Measurements from ENCODE around the gene WDR43. TPM values are rescaled to one million over a fixed set of nuclear protein-coding genes. Genes with fewer than 3 reads are reported as not detected.

WDR43 gene
- total RNA-seq, 1 experiment from 2014 or later: 112 TPM

- ATAC-seq: peak; percentile 22; the same call in 1 of the 2 replicates
- Mint-ChIP-seq H3K4me3 (peak overlapping the region; percentile 98), H3K4me1 (peaks cover 38% of the 10 kb centered on the region), H3K9me3 (no peaks in the 10 kb centered on the region), H3K36me3 (peaks cover 8% of the 10 kb centered on the region), H3K27ac (peak overlapping the region; percentile 85), H3K27me3 (ENCODE audit: low read depth) (no peaks in the 10 kb centered on the region)
- ChIA-PET CTCF (interaction anchor here (1.6 kb wide), 1 partner anchor 301 kb away, joined by 4 read pairs; no protein-coding TSS in a partner anchor), POLR2A (interaction anchor here (0.6 to 1.7 kb wide), 3 partner anchors 25 to 143 kb away, joined by 3 to 9 read pairs (median 6); partner anchors contain the start of genes PPP1CB and TRMT61B)
- TF ChIP-seq RELA (CRISPR knock-in tag; IDR thresholded peaks at IDR 0.05; ENCODE audit: borderline replicate concordance) (no peak), OVOL2 (CRISPR knock-in tag; IDR thresholded peaks at IDR 0.05; ENCODE audit: borderline replicate concordance) (no peak), AR (CRISPR knock-in tag; IDR thresholded peaks at IDR 0.05) (no peak), ATF1 (CRISPR knock-in tag; IDR thresholded peaks at IDR 0.05) (no peak), NR2C2 (CRISPR knock-in tag; IDR thresholded peaks at IDR 0.05) (no peak), ZNF219 (CRISPR knock-in tag; IDR thresholded peaks at IDR 0.05; ENCODE audit: borderline replicate concordance) (no peak), ATF2 (CRISPR knock-in tag; IDR thresholded peaks at IDR 0.05; ENCODE audit: borderline replicate concordance, low read depth) (no peak), GABPB1 (CRISPR knock-in tag; IDR thresholded peaks at IDR 0.05) (0 out of 2 replicates have a peak, but pooled peaks have one; percentile 27), EMX1 (CRISPR knock-in tag; IDR thresholded peaks at IDR 0.05) (no peak), USF2 (CRISPR knock-in tag; IDR thresholded peaks at IDR 0.05) (peak; percentile 41; the same call in 1 of the 2 replicates), NFE2L1 (CRISPR knock-in tag; IDR thresholded peaks at IDR 0.05) (no peak)
- TF ChIP-seq, protein P1, sequence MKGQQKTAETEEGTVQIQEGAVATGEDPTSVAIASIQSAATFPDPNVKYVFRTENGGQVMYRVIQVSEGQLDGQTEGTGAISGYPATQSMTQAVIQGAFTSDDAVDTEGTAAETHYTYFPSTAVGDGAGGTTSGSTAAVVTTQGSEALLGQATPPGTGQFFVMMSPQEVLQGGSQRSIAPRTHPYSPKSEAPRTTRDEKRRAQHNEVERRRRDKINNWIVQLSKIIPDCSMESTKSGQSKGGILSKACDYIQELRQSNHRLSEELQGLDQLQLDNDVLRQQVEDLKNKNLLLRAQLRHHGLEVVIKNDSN (CRISPR knock-in tag; IDR thresholded peaks at IDR 0.05): 0 out of 2 replicates have a peak, but pooled peaks have one; percentile 24
- TF ChIP-seq, protein P2, sequence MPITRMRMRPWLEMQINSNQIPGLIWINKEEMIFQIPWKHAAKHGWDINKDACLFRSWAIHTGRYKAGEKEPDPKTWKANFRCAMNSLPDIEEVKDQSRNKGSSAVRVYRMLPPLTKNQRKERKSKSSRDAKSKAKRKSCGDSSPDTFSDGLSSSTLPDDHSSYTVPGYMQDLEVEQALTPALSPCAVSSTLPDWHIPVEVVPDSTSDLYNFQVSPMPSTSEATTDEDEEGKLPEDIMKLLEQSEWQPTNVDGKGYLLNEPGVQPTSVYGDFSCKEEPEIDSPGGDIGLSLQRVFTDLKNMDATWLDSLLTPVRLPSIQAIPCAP (CRISPR knock-in tag; IDR thresholded peaks at IDR 0.05): no peak
- TF ChIP-seq, protein P3, sequence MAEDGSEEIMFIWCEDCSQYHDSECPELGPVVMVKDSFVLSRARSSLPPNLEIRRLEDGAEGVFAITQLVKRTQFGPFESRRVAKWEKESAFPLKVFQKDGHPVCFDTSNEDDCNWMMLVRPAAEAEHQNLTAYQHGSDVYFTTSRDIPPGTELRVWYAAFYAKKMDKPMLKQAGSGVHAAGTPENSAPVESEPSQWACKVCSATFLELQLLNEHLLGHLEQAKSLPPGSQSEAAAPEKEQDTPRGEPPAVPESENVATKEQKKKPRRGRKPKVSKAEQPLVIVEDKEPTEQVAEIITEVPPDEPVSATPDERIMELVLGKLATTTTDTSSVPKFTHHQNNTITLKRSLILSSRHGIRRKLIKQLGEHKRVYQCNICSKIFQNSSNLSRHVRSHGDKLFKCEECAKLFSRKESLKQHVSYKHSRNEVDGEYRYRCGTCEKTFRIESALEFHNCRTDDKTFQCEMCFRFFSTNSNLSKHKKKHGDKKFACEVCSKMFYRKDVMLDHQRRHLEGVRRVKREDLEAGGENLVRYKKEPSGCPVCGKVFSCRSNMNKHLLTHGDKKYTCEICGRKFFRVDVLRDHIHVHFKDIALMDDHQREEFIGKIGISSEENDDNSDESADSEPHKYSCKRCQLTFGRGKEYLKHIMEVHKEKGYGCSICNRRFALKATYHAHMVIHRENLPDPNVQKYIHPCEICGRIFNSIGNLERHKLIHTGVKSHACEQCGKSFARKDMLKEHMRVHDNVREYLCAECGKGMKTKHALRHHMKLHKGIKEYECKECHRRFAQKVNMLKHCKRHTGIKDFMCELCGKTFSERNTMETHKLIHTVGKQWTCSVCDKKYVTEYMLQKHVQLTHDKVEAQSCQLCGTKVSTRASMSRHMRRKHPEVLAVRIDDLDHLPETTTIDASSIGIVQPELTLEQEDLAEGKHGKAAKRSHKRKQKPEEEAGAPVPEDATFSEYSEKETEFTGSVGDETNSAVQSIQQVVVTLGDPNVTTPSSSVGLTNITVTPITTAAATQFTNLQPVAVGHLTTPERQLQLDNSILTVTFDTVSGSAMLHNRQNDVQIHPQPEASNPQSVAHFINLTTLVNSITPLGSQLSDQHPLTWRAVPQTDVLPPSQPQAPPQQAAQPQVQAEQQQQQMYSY (CRISPR knock-in tag; IDR thresholded peaks at IDR 0.05): 0 out of 2 replicates have a peak, but pooled peaks have one; percentile 20
- TF ChIP-seq, protein P4, sequence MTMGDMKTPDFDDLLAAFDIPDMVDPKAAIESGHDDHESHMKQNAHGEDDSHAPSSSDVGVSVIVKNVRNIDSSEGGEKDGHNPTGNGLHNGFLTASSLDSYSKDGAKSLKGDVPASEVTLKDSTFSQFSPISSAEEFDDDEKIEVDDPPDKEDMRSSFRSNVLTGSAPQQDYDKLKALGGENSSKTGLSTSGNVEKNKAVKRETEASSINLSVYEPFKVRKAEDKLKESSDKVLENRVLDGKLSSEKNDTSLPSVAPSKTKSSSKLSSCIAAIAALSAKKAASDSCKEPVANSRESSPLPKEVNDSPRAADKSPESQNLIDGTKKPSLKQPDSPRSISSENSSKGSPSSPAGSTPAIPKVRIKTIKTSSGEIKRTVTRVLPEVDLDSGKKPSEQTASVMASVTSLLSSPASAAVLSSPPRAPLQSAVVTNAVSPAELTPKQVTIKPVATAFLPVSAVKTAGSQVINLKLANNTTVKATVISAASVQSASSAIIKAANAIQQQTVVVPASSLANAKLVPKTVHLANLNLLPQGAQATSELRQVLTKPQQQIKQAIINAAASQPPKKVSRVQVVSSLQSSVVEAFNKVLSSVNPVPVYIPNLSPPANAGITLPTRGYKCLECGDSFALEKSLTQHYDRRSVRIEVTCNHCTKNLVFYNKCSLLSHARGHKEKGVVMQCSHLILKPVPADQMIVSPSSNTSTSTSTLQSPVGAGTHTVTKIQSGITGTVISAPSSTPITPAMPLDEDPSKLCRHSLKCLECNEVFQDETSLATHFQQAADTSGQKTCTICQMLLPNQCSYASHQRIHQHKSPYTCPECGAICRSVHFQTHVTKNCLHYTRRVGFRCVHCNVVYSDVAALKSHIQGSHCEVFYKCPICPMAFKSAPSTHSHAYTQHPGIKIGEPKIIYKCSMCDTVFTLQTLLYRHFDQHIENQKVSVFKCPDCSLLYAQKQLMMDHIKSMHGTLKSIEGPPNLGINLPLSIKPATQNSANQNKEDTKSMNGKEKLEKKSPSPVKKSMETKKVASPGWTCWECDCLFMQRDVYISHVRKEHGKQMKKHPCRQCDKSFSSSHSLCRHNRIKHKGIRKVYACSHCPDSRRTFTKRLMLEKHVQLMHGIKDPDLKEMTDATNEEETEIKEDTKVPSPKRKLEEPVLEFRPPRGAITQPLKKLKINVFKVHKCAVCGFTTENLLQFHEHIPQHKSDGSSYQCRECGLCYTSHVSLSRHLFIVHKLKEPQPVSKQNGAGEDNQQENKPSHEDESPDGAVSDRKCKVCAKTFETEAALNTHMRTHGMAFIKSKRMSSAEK (CRISPR knock-in tag; IDR thresholded peaks at IDR 0.05; ENCODE audit: borderline replicate concordance): no peak
- peak; percentile 27 for DNase-seq (ENCODE audit: low spot score)
Measured at GRCh38 chr2:28895189-28895893, 874 bp downstream of the WDR43 start.

Measured in WTC11 (cell line).